Liver (tissue), 9 donors: ENCODE measurements around the gene PCBP1. TPM values are rescaled to one million over a fixed set of nuclear protein-coding genes. Genes with fewer than 3 reads are reported as not detected.

Experiments used
- DNase-seq: peaks from one replicate; pipeline ENCODE4 v3.0.0-alpha.2; 2017; ENCODE audit warnings: low spot score
- H3K27ac ChIP-seq, 2 donors: one replicate each; pipeline ENCODE4 v1.7.0; 2013; ENCODE audit warnings: inconsistent platforms in 2 of 2, low read length in 2 of 2, control low read depth in 1 of 2, low read depth in 1 of 2, mild to moderate bottlenecking in 1 of 2
- H3K27me3 ChIP-seq, 4 donors: one replicate each; pipeline versions ENCODE4 v1.6.1 to v1.7.0; 2013; ENCODE audit warnings: low read length in 3 of 4, inconsistent platforms in 1 of 4, mild to moderate bottlenecking in 1 of 4, moderate library complexity in 1 of 4; ENCODE audit not compliant: control insufficient read depth in 4 of 4, insufficient read depth in 4 of 4
- H3K36me3 ChIP-seq, 4 donors: one replicate each; pipeline versions ENCODE4 v1.6.1 to v1.7.0; 2013; ENCODE audit warnings: low read length in 3 of 4, mild to moderate bottlenecking in 3 of 4, low read depth in 1 of 4, moderate library complexity in 1 of 4; ENCODE audit not compliant: control insufficient read depth in 4 of 4, insufficient read depth in 3 of 4
- H3K4me1 ChIP-seq, 4 donors: one replicate each; pipeline versions ENCODE4 v1.6.1 to v1.7.0; 2013; ENCODE audit warnings: low read length in 3 of 4, mild to moderate bottlenecking in 3 of 4, moderate library complexity in 1 of 4; ENCODE audit not compliant: control insufficient read depth in 4 of 4, insufficient read depth in 4 of 4
- H3K4me3 ChIP-seq, 3 donors: one replicate each; pipeline versions ENCODE4 v1.6.1 to v1.7.0; 2013; ENCODE audit warnings: low read length in 3 of 3, control low read depth in 1 of 3, low read depth in 1 of 3, mild to moderate bottlenecking in 1 of 3
- H3K9ac ChIP-seq, 2 donors: one replicate each; pipeline ENCODE4 v1.7.0; 2013; ENCODE audit warnings: low read length in 2 of 2, mild to moderate bottlenecking in 2 of 2, moderate library complexity in 2 of 2, control low read depth in 1 of 2, low read depth in 1 of 2
- H3K9me3 ChIP-seq, 4 donors: one replicate each; pipeline versions ENCODE4 v1.6.1 to v1.7.0; 2013; ENCODE audit warnings: low read length in 3 of 4; ENCODE audit not compliant: control insufficient read depth in 4 of 4
- EGR1 ChIP-seq, 2 donors: IDR thresholded peaks; 2 replicates each; pipeline ENCODE4 v1.6.1; 2016 to 2018; ENCODE audit warnings: antibody characterized with exemption in 2 of 2, low read depth in 2 of 2
- FOXA1 ChIP-seq: IDR thresholded peaks from 2 replicates; pipeline ENCODE4 v1.6.1; 2016; ENCODE audit warnings: antibody characterized with exemption
- FOXA2 ChIP-seq: IDR thresholded peaks from 2 replicates; pipeline ENCODE4 v1.6.1; 2016; ENCODE audit warnings: antibody characterized with exemption
- GABPA ChIP-seq, 2 donors: IDR thresholded peaks in 1 of 2; conservative IDR thresholded peaks in 1 of 2; 2 replicates each; pipeline ENCODE4 v1.6.1; 2016; ENCODE audit warnings: antibody characterized with exemption in 2 of 2, mild to moderate bottlenecking in 1 of 2, moderate library complexity in 1 of 2
- HNF4A ChIP-seq, 2 donors: conservative IDR thresholded peaks; 2 replicates each; pipeline ENCODE4 v1.6.1; 2016; ENCODE audit warnings: antibody characterized with exemption in 2 of 2, mild to moderate bottlenecking in 2 of 2
- HNF4G ChIP-seq: IDR thresholded peaks from 2 replicates; pipeline ENCODE4 v1.6.1; 2016; ENCODE audit warnings: antibody characterized with exemption
- JUND ChIP-seq, 2 donors: IDR thresholded peaks; 2 replicates each; pipeline ENCODE4 v1.6.1; 2016; ENCODE audit warnings: antibody characterized with exemption in 2 of 2
- NR2F2 ChIP-seq: IDR thresholded peaks from 2 replicates; pipeline ENCODE4 v1.6.1; 2016; ENCODE audit warnings: antibody characterized with exemption
- RAD21 ChIP-seq, 2 donors: IDR thresholded peaks; 2 replicates each; pipeline ENCODE4 v1.6.1; 2016; ENCODE audit warnings: antibody characterized with exemption in 2 of 2, mild to moderate bottlenecking in 2 of 2
- RXRA ChIP-seq, 2 donors: IDR thresholded peaks; 2 replicates each; pipeline ENCODE4 v1.6.1; 2017 to 2018; ENCODE audit warnings: antibody characterized with exemption in 2 of 2, mild to moderate bottlenecking in 1 of 2
- SP1 ChIP-seq: IDR thresholded peaks from 2 replicates; pipeline ENCODE4 v1.6.1; 2018; ENCODE audit warnings: antibody characterized with exemption, mild to moderate bottlenecking
- TAF1 ChIP-seq: conservative IDR thresholded peaks from 2 replicates; pipeline ENCODE4 v1.6.1; 2016; ENCODE audit warnings: antibody characterized with exemption, mild to moderate bottlenecking
- YY1 ChIP-seq: IDR thresholded peaks from 2 replicates; pipeline ENCODE4 v1.6.1; 2016; ENCODE audit warnings: antibody characterized with exemption, mild to moderate bottlenecking
- WGBS: extraction: QIAGEN DNeasy Blood & Tissue Kit; methylation state at CpG from one replicate; pipeline ENCODE4 v1.1.7; 2013; 5-methylcytosine and 5-hydroxymethylcytosine counted together
- polyA plus RNA-seq, 2 donors: library from polyadenylated mRNA; stranded (reverse) in 1 of 2; unstranded in 1 of 2; fragments of 200-250 nt in 1 of 2; fragments of >200 nt in 1 of 2; fragmentation: Nextera tagmentation in 1 of 2; extraction: Ambion mirVana in 1 of 2; gene quantifications; one replicate each; pipeline versions ENCODE4 v1.2.1 to v1.2.3, GENCODE V29; 2013 to 2015
- total RNA-seq, 2 donors: library from RNA; depleted of rRNA; stranded (reverse); fragments of >200 nt; gene quantifications; one replicate each; pipeline ENCODE4 v1.2.3, GENCODE V29; 2014
- TF ChIP-seq, protein P1 (sequence below): IDR thresholded peaks from 2 replicates; pipeline ENCODE4 v1.6.1; 2016; ENCODE audit warnings: antibody characterized with exemption
- TF ChIP-seq, protein P2 (sequence below): IDR thresholded peaks from 2 replicates; pipeline ENCODE4 v1.6.1; 2016; ENCODE audit warnings: antibody characterized with exemption
- TF ChIP-seq, protein P3 (sequence below): IDR thresholded peaks from 2 replicates; pipeline ENCODE4 v1.6.1; 2016; ENCODE audit warnings: antibody characterized with exemption
- TF ChIP-seq, protein P4 (sequence below): fragments of 150-350 bp; IDR thresholded peaks from 2 replicates; pipeline ENCODE4 v1.5.1; 2017; ENCODE audit warnings: improper control_type of control experiment, low read depth, low read length; ENCODE audit not compliant: missing input control
- TF ChIP-seq, protein P5 (sequence below): IDR thresholded peaks from 2 replicates; pipeline ENCODE4 v1.6.1; 2016; ENCODE audit warnings: antibody characterized with exemption, mild to moderate bottlenecking
- donor health status: healthy.
- donor health status: healthy.
- donor health status: healthy.
- donor health status: healthy.
- donor health status: healthy.

Gene PCBP1
- total and polyA plus RNA-seq, 4 donors, result 64.0 to 202 (median 87.9) TPM

DNA sequence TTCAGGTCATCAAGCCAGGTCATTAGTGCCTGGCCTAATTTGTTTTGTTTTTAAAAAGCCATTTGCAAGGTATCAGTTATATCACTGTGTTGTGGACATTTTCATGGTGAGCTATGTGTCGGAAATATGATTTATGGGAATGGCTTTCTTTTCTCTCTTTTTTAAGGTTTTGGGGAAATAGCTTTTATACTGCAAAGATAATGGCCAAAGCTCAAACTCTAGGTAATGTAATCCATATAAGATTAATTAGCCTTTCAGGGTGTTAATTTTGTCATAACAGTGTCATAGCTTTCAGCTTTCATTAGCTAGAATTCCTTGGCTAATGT lies 45.8 kb downstream of the PCBP1 start:
- TF ChIP-seq RXRA (IDR thresholded peaks at IDR 0.05), result no peak
- TF ChIP-seq, protein P1, sequence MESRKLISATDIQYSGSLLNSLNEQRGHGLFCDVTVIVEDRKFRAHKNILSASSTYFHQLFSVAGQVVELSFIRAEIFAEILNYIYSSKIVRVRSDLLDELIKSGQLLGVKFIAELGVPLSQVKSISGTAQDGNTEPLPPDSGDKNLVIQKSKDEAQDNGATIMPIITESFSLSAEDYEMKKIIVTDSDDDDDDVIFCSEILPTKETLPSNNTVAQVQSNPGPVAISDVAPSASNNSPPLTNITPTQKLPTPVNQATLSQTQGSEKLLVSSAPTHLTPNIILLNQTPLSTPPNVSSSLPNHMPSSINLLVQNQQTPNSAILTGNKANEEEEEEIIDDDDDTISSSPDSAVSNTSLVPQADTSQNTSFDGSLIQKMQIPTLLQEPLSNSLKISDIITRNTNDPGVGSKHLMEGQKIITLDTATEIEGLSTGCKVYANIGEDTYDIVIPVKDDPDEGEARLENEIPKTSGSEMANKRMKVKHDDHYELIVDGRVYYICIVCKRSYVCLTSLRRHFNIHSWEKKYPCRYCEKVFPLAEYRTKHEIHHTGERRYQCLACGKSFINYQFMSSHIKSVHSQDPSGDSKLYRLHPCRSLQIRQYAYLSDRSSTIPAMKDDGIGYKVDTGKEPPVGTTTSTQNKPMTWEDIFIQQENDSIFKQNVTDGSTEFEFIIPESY, result no peak
- no peak for TF ChIP-seq HNF4G
- TF ChIP-seq YY1, result no peak
- TF ChIP-seq, protein P2, sequence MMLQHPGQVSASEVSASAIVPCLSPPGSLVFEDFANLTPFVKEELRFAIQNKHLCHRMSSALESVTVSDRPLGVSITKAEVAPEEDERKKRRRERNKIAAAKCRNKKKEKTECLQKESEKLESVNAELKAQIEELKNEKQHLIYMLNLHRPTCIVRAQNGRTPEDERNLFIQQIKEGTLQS, result no peak
- no peak for TF ChIP-seq RAD21 (IDR thresholded peaks at IDR 0.05)
- TF ChIP-seq TAF1, result no peak
- TF ChIP-seq, protein P3, sequence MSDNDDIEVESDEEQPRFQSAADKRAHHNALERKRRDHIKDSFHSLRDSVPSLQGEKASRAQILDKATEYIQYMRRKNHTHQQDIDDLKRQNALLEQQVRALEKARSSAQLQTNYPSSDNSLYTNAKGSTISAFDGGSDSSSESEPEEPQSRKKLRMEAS, result no peak
- no peak for TF ChIP-seq FOXA2
- peak overlapping the region in 1 of 3 donors; percentile 64 for H3K4me3 ChIP-seq
- no peaks in the 10 kb centered on the region for H3K9me3 ChIP-seq
- H3K27me3 ChIP-seq, result no peaks in the 10 kb centered on the region
- DNase-seq, result no peak
- WGBS, result 80% methylated on average over 1 of the region's 1 CpG
- peak overlapping the region; percentile 93 to 95 for H3K27ac ChIP-seq
- no peaks in the 10 kb centered on the region for H3K36me3 ChIP-seq
- peaks cover 4 to 25% (median 7%) of the 10 kb centered on the region in 4 donors for H3K4me1 ChIP-seq
- peak overlapping the region; percentile 99 for H3K9ac ChIP-seq

DNA sequence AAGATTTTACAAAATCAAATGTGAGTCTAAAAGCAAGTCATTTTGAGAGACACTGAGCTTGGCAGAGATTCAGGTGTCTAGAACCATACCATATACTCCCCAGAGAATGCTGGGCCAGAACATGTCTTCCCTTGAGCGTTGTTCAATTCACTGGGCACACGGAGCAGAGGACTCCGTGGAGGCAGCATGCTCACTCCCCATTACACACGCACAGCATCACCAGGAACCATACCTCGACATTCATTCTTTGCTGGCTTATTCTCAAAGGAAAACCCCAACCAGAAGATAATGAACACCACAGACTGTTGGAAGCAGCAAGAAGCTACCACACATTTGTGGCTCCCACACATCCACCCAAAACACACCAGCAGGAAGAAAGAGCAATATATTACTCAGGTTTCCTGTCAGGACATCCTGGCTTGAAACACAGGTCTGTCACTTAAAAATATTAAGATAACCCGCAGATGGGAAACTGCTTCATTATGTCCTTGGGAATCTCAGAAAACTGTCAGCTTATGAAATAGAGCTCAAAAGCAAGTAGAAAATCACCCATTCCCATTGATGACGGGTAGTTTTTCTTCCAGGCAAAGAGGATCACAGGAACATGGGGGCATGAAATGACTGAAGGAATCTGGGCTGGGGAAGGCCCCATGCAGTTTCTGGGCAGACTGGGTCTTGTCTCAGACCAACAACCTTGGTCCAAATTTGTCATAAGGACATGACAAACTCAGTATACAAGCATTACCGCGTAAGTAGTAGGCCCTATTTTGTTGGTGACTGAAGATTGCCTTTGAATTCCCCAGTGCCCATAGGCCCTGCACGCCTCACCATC lies 46.4 kb downstream of the PCBP1 start:
- Histone ChIP-seq H3K9ac (peak overlapping the region in 1 of 2 donors; percentile 99), H3K36me3 (no peaks in the 10 kb centered on the region), H3K27me3 (no peaks in the 10 kb centered on the region), H3K9me3 (no peaks in the 10 kb centered on the region), H3K4me1 (peaks cover 4 to 25% (median 7%) of the 10 kb centered on the region in 4 donors), H3K4me3 (no peak overlapping the region), H3K27ac (peak overlapping the region; percentile 93 to 95)
- WGBS, result 80% methylated on average over 10 of the region's 10 CpGs
- DNase-seq, result no peak
- TF ChIP-seq SP1 (no peak), JUND (IDR thresholded peaks at IDR 0.05) (no peak), TAF1 (no peak), NR2F2 (no peak), GABPA (IDR thresholded peaks at IDR 0.05 in 1 of 2, conservative IDR thresholded peaks at IDR 0.05 in 1 of 2) (no peak), EGR1 (IDR thresholded peaks at IDR 0.05; ENCODE audit: low read depth in 2 of 2) (no peak), FOXA1 (no peak), RAD21 (IDR thresholded peaks at IDR 0.05) (no peak), RXRA (IDR thresholded peaks at IDR 0.05) (no peak), HNF4A (conservative IDR thresholded peaks at IDR 0.05) (no peak), FOXA2 (no peak), YY1 (no peak), HNF4G (no peak)
- TF ChIP-seq, protein P1, result no peak
- TF ChIP-seq, protein P3, result no peak
- TF ChIP-seq, protein P2, result no peak
- TF ChIP-seq, protein P4, sequence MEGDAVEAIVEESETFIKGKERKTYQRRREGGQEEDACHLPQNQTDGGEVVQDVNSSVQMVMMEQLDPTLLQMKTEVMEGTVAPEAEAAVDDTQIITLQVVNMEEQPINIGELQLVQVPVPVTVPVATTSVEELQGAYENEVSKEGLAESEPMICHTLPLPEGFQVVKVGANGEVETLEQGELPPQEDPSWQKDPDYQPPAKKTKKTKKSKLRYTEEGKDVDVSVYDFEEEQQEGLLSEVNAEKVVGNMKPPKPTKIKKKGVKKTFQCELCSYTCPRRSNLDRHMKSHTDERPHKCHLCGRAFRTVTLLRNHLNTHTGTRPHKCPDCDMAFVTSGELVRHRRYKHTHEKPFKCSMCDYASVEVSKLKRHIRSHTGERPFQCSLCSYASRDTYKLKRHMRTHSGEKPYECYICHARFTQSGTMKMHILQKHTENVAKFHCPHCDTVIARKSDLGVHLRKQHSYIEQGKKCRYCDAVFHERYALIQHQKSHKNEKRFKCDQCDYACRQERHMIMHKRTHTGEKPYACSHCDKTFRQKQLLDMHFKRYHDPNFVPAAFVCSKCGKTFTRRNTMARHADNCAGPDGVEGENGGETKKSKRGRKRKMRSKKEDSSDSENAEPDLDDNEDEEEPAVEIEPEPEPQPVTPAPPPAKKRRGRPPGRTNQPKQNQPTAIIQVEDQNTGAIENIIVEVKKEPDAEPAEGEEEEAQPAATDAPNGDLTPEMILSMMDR, result no peak
- TF ChIP-seq, protein P5, sequence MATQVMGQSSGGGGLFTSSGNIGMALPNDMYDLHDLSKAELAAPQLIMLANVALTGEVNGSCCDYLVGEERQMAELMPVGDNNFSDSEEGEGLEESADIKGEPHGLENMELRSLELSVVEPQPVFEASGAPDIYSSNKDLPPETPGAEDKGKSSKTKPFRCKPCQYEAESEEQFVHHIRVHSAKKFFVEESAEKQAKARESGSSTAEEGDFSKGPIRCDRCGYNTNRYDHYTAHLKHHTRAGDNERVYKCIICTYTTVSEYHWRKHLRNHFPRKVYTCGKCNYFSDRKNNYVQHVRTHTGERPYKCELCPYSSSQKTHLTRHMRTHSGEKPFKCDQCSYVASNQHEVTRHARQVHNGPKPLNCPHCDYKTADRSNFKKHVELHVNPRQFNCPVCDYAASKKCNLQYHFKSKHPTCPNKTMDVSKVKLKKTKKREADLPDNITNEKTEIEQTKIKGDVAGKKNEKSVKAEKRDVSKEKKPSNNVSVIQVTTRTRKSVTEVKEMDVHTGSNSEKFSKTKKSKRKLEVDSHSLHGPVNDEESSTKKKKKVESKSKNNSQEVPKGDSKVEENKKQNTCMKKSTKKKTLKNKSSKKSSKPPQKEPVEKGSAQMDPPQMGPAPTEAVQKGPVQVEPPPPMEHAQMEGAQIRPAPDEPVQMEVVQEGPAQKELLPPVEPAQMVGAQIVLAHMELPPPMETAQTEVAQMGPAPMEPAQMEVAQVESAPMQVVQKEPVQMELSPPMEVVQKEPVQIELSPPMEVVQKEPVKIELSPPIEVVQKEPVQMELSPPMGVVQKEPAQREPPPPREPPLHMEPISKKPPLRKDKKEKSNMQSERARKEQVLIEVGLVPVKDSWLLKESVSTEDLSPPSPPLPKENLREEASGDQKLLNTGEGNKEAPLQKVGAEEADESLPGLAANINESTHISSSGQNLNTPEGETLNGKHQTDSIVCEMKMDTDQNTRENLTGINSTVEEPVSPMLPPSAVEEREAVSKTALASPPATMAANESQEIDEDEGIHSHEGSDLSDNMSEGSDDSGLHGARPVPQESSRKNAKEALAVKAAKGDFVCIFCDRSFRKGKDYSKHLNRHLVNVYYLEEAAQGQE, result no peak
